Measurements from ENCODE around the gene SSRP1.

- no peak for TF ChIP-seq GATA2 (IDR thresholded peaks at IDR 0.05; ENCODE audit: low read depth, low read length)
- no peak for TF ChIP-seq GATA3 (IDR thresholded peaks at IDR 0.05; ENCODE audit: low read depth, low read length)
These were observed 42.5 kb upstream of the SSRP1 start for GRCh38 chr11:57378186-57378585.
